Measurements from ENCODE around the gene KIRREL3. TPM values are rescaled to one million over a fixed set of nuclear protein-coding genes. Genes with fewer than 3 reads are reported as not detected.

The KIRREL3 gene
- total and polyA plus RNA-seq, 2 of the 4 experiments (the other 2 are of a cell fraction): 10.9 to 15.9 TPM

DNA sequence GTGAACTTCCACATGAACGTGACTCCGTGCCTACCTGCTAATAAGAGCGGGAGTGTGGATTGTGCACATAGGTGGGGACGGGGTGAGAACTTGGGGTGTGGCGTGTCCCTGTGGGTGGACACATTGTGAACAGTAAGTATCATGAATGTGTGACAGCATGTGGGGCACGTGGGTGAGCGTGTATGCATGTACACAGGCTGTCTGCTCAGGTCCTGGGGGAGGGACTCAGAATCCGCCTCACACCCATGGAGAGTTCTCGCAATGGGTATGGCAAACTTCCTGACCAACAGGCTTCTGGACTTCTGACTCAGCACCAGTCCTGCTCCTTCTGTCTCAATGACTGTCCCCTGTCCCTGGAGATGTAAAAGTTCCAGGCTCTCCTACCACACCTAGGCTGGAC is 422.1 kb downstream of the KIRREL3 start (continued):
- TF ChIP-seq RAD21 (IDR thresholded peaks at IDR 0.05; ENCODE audit: low read length): no peak

DNA sequence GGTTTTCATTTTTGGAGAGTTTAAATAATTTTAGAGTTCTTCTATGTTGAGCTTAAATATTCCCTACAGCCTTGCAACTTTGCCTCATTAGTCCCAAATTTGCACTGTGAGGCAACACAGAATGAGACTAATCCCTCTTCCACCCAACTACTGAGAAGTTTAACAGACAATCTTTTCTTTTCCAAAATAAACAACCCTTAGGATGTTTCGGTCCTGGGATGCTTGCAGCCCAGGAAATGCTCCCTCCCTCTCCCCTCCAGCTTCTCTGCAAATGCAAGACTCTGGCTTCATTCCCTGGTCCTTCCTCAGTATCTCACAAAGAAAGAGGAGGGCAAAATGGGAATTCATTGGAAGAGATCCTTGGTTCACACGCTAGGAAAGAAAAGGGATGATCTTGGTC is 422.5 kb downstream of the KIRREL3 start:
- Histone ChIP-seq H2BK5ac (ENCODE audit: low read depth, low read length, poor library complexity, severe bottlenecking) (no peak overlapping the region), H2BK20ac (ENCODE audit: low read depth, low read length) (no peak overlapping the region), H3K18ac (ENCODE audit: low read depth, low read length) (no peak overlapping the region), H3K79me1 (ENCODE audit: low read depth in 1 of 2, low read length in 2 of 2) (no peaks in the 10 kb centered on the region), H3K9me1 (ENCODE audit: insufficient read depth, low read length) (no peaks in the 10 kb centered on the region; the same call in 1 of the 2 replicates), H3K27me3 (ENCODE audit: control insufficient read depth, insufficient read depth, low read length) (no peaks in the 10 kb centered on the region), H4K8ac (ENCODE audit: low read depth in 2 of 2, low read length in 2 of 2) (no peak overlapping the region), H3K9ac (ENCODE audit: low read depth, low read length) (no peak overlapping the region), H3K4ac (ENCODE audit: low read depth, low read length) (no peak overlapping the region), H2BK15ac (ENCODE audit: low read depth, low read length) (no peak overlapping the region), H3K14ac (replicated peaks; ENCODE audit: low read depth, low read length) (no peak overlapping the region), H3K4me1 (ENCODE audit: control insufficient read depth, insufficient read depth, low read length) (no peaks in the 10 kb centered on the region), H2AK9ac (replicated peaks; ENCODE audit: low read depth, low read length, poor library complexity) (no peak overlapping the region), H2AFZ (replicated peaks; ENCODE audit: low read length, poor library complexity) (no peak overlapping the region), H3K4me3 (ENCODE audit: insufficient read depth, low read depth, low read length) (no peak overlapping the region), H3K36me3 (ENCODE audit: control insufficient read depth, insufficient read depth, low read length) (no peaks in the 10 kb centered on the region), H3K56ac (ENCODE audit: extremely low read depth, insufficient read depth, low read length) (no peak overlapping the region), H4K20me1 (ENCODE audit: insufficient read depth, low read length) (no peaks in the 10 kb centered on the region; the same call in 1 of the 2 replicates), H3K4me2 (ENCODE audit: low read depth, low read length) (no peak overlapping the region), H3K9me3 (ENCODE audit: control insufficient read depth, insufficient read depth, low read length) (no peaks in the 10 kb centered on the region), H4K5ac (ENCODE audit: low read depth, low read length) (no peak overlapping the region), H2BK120ac (ENCODE audit: low read depth, low read length) (no peak overlapping the region), H3K27ac (ENCODE audit: insufficient read depth, low read length) (no peak overlapping the region), H4K91ac (ENCODE audit: insufficient read depth, low read depth, low read length) (no peak overlapping the region), H2AK5ac (ENCODE audit: low read depth, low read length) (no peak overlapping the region), H3K23ac (ENCODE audit: low read depth, low read length) (no peak overlapping the region)
- TF ChIP-seq, protein P1, sequence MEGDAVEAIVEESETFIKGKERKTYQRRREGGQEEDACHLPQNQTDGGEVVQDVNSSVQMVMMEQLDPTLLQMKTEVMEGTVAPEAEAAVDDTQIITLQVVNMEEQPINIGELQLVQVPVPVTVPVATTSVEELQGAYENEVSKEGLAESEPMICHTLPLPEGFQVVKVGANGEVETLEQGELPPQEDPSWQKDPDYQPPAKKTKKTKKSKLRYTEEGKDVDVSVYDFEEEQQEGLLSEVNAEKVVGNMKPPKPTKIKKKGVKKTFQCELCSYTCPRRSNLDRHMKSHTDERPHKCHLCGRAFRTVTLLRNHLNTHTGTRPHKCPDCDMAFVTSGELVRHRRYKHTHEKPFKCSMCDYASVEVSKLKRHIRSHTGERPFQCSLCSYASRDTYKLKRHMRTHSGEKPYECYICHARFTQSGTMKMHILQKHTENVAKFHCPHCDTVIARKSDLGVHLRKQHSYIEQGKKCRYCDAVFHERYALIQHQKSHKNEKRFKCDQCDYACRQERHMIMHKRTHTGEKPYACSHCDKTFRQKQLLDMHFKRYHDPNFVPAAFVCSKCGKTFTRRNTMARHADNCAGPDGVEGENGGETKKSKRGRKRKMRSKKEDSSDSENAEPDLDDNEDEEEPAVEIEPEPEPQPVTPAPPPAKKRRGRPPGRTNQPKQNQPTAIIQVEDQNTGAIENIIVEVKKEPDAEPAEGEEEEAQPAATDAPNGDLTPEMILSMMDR (conservative IDR thresholded peaks at IDR 0.05; ENCODE audit: low read depth, low read length): no peak
- TF ChIP-seq BHLHE40 (IDR thresholded peaks at IDR 0.05; ENCODE audit: low read depth, low read length): no peak
- TF ChIP-seq, protein P2, sequence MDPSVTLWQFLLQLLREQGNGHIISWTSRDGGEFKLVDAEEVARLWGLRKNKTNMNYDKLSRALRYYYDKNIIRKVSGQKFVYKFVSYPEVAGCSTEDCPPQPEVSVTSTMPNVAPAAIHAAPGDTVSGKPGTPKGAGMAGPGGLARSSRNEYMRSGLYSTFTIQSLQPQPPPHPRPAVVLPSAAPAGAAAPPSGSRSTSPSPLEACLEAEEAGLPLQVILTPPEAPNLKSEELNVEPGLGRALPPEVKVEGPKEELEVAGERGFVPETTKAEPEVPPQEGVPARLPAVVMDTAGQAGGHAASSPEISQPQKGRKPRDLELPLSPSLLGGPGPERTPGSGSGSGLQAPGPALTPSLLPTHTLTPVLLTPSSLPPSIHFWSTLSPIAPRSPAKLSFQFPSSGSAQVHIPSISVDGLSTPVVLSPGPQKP (IDR thresholded peaks at IDR 0.05; ENCODE audit: borderline replicate concordance, low read depth, low read length): no peak
- TF ChIP-seq RCOR1 (IDR thresholded peaks at IDR 0.05; ENCODE audit: insufficient replicate concordance, low read length): no peak
- TF ChIP-seq RFX5 (IDR thresholded peaks at IDR 0.05; ENCODE audit: low read depth, low read length): no peak
- no peak for TF ChIP-seq POLR2A (IDR thresholded peaks at IDR 0.05; ENCODE audit: low read depth, low read length)
- TF ChIP-seq CEBPB (IDR thresholded peaks at IDR 0.05; ENCODE audit: low read depth, low read length): no peak
- no peak for TF ChIP-seq NFE2L2 (IDR thresholded peaks at IDR 0.05; ENCODE audit: low read depth, low read length)
- TF ChIP-seq SMC3 (IDR thresholded peaks at IDR 0.05; ENCODE audit: low read depth, low read length): no peak
- TF ChIP-seq MXI1 (IDR thresholded peaks at IDR 0.05; ENCODE audit: borderline replicate concordance, low read depth, low read length): no peak
- no peak for TF ChIP-seq MAFK (IDR thresholded peaks at IDR 0.05; ENCODE audit: low read depth, low read length)
- no peak for TF ChIP-seq RAD21 (IDR thresholded peaks at IDR 0.05; ENCODE audit: low read length)
- ChIA-PET POLR2A (ENCODE audit: unreplicated experiment) (no interaction called here), CTCF (interaction anchor here (0.6 kb wide), 1 partner anchor 262 kb away, joined by 5 read pairs; no protein-coding TSS in a partner anchor)
- DNase-seq: no peak
- intact Hi-C loops (cut with micrococcal nuclease): no loop called here
- BruUV-seq (replicated peaks): no TSS peak
- no peak for ATAC-seq (ENCODE audit: low read depth)
- dilution Hi-C loops (cut with HindIII; ENCODE audit: low sequenced_read_pairs, unreplicated experiment): no loop called here
- in situ Hi-C loops (cut with MboI; ENCODE audit: low sequenced_read_pairs): no loop called here
- WGBS, 2 experiments (ENCODE audit: extremely low coverage in 2 of 2, insufficient read length in 1 of 2): 83% methylated on average over 1 of the region's 2 CpGs; no CpG with 5 or more reads in 1 of the 2 experiments

All from IMR-90 (cell line).